Activated naive CD4-positive, alpha-beta T cell (primary cell): ENCODE data around the gene EIF2B4.
"Not testable (repeated sequence)": the region's sequence is repeated elsewhere in the genome, so short reads cannot be mapped to it uniquely, and the experiment has no call there.

Source experiments
- DNase-seq, 4 experiments: peaks; one replicate each; lab custom pipeline; 2025; lab: John Stamatoyannopoulos, UW

EIF2B4 gene

DNA sequence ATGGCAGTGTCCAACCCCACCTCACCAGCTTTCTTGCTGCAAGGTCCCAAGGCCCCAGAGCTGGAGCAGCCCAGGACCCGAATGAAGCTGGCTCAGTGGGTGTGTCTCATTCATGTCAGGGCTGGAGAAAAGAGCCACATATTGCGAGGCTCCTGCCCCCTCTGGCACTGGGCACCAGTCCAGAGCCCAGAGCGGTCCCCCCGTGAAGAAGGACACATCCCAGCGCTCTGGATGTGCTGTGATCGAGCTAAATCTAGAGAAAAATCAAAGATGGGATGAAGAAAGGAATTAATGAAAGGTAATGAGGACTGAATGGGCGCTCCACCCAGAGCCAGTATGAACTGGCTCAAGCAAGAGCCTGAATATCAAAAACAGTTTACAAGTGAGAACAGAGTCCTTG, 34.0 kb downstream of the EIF2B4 start:
- no peak for DNase-seq

DNA sequence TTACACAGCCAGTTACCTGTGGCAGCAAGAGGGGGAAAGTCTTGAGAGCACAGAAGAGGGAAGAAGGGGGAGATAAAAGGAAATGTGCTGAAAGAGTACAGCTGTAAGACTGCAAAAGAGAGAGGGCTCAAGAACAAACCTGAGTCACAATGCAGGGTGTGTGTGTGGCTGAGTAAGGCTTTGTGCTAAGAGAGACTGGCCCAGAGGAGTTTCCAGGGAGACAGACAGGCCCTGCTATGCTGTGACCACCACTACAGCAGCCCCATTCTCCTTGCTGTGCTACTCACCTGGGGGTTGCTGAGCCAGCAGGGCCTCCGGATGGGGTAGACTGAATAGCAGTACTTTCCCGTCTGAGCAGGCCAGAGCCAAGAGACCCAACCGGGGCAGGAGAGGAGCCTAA, 34.8 kb downstream of the EIF2B4 start:
- no peak for DNase-seq

DNA sequence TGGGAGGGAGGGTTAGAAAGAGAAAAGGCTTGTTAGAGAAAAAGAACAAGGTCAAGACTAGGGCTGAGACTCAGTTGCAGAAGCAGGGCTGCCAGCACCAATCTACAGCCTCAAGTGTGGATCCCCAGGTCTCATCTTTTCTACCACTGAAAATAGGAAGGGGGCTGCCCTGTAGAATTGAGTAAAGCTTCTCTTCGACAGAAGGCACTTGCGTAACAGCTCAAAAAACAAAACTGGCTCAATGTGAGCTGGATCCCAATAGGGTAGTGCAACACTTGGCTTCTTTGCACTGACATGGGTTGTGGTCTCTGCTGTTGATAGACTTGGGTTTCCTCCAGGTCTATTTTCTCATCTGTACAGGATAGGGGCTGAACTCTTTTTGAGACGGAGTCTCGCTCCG, 45.4 kb downstream of the EIF2B4 start:
- DNase-seq, result no peak

DNA sequence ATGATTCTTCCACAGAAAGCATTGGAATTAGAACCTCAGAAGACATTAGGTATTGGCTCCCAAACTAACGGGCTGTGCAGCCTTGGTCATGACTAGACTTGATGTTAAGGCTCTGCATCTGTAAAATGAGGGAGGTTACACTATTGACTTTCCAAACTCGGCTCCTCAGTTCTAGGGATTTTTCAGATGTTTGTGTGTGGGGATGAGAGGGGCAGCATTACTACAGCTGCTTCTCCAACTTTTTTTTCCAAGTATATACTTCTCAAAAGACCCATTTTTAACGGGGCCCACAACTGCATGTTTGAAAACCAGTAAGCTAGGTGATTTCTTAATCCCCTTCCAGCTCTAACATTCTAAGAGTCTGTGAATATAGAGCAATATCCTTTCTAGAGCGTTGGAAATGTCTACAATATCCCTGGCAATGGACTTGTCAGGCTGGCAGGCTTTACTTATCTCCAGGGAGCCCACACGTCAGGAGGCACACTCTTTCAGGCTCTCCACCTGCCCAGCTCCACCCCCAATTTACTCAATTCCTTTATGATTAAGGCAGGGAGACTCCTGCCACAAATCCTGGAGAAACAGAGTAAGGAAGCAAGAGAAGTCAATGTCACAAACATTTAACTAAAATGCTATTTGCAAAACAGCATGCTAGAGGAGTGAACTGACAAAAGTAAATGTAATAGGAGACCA, 46.4 kb downstream of the EIF2B4 start:
- DNase-seq, result no peak

DNA sequence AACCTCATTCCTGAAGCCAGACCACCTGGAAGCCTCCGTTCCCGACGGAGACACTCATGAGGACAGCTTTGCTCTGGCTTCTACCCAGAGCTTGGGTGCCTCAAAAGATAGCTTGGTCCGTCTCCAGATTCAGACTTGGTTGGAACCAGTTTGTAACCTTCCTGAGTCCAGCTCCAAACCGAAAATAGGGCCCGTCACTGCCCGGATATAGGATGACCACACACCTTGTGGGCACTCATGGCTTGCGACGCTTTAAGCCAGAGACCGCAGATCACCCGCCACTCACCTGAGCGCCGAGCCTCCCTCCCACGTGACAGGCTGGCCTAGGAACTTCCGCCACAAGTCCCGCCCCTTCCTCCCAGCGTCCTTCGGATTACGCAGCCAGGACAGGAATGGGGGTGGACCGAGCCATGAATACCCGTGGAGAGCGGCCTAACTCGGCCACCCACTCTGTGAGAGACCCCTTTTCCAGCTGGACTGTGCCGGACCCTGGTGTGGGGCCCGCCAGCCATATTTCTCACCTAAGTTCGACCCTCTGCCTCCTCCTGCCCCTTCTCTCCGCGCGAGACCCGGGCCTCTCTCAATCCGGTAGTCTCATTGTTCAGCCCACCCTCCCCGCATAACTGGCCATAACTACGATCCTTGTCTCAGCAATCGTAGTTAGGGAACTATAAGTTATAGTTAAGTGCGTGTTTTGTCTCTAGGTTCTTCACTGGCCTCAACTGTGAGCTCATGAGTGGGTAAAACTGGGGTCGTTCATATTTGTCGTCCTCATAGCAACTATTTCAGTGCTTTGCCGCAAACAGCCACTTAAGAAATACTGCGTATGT, 47.2 kb downstream of the EIF2B4 start, which contains the start of gene MPV17:
Gene MPV17, minus strand, starts transcription at position 332 of the 830 bp plus-strand sequence. CDS start 580 bp downstream, outside the sequence.
- peak; percentile 40 to 79 (median 70) for DNase-seq

DNA sequence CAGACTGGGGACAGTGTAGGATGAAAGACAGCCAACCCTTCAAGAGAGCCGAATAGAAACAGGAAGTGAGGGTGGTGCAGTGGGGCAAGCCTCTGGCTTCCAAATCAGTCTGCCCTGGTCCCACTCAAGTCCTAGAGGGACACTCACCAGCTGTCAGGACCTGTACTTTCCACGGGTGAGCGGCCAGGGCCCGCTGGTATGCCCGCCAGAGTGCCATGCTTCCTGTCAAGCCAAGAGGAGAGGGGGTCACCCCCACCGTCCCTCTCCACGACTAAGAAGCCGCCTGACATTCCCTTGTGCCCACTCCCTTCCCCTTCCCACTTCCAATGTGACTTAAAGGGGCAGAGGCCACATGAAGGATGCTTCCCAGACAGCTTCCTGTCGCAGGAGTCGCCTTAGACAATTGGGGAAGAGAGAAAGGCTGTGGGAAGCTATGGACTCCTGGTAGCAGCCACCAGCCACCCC, 47.8 kb downstream of the EIF2B4 start:
- no peak for DNase-seq

DNA sequence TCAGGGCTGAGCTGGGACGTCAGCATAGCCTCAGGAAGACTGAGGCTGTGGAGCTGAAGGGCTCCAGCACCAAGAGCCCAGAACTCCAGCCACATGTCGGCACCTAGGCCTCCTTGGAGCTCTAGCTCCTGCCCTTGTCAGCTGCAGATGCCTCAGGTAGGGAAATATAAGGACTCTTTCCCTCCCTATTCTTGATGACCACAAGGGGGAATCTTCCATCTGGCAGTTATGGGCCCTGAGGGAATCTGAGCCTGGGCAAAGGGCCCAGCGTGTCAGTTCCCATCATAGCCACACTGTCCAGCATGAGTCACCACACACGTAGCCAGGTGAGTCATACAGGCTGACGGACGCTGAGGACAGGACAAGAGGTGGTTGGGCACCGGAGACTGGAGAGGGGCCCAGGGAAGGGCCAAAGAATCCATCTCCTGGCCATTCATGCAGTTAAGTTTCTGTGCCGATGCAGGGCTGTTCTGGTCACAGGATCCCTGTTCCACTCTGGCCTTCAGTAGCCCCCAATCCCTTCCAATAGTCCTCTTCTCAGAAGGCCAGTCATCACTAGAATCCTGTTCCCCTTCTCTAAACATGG, 49.1 kb downstream of the EIF2B4 start:
- no peak for DNase-seq

DNA sequence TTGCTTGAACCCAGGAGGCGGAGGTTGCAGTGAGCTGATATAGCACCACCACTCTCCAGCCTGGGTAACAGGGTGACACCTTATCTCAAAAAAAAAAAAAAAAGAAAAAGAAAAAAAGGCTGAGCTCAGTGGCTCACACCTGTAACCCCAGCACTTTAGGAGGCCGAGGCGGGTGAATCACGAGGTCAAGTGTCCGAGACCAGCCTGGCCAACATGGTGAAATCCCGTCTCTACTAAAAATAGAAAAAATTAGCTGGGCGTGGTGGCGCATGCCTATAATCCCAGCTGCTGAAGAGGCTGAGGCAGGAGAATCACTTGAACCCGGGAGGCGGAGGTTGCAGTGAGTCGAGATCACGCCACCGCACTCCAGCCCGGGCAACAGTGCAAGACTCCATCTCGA, 50.3 kb downstream of the EIF2B4 start:
- not testable (repeated sequence) for DNase-seq

DNA sequence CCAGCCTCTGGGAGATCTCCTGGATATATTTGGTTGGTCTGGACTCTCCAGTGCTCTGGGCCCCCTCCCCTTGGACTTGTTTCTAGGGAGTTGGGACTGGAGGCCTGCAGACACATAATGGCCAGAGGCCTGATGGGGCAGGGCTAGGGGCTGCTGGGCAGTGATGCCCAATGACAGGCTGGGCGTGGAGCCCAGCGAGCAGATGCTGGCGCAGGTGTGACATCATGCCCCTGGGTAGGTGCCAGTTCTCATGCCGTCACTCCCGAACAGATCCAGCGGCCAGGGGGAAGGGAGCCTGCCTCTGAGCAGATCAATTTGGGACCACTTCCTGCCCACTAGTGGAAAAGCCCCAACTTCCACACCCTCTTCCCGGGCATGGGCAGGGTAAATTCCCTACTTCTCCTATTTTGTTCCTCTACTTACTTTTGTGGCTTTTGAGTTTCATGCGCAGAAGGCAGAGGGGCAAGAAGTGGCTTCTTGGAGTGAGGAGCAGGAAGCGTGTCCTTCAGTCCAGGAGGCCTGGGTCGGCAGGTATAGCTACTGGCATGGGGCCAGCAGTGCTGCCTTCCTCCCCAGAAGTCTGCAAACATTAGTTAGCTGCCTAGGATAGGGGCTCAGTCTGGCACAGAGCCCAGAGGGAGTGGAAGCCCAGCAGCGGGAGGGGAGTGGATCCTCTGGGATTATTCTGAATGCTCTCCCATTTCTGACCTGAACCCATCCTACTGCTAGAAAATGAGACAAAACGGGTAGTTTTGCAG, 53.3 kb downstream of the EIF2B4 start:
- DNase-seq, result no peak

DNA sequence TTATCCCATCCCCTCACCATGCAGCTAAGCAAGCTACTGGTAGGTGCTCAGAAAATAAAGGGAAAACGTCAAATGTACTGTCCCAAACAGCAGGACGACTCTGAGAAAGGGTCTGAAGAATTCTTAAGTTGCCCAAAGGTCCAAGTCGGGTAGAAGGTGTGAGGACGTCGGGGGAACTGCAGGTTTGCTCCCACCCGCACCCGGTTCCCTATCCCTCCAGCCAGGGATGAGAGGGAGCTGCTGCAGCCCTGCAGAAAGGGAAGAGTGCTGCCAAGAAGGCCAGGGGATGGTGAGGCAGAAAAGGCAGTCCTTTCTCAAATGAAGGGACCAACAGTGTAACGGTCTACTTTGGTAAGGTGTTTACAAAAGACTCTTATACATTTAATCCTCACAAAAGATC, 55.0 kb downstream of the EIF2B4 start:
- DNase-seq, result no peak

DNA sequence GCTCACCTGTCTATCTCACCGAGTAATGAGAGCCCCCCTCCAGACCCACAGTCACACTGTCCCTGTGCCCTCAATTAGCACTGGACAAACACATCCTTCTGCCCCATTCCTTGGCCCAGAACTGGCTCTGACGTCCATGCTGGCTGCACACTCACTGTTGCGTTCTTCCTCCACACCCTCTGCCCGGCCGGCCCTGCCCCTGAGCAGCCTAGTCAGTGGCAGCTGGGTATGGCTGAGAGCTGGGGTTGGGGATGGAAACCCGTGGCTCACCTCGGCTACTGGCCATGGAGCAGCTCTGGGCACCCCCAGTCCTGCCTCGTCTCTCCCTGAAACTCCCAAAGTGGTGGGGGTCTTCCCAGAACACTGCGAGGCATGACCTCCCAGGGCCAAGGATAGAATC, 55.4 kb downstream of the EIF2B4 start:
- DNase-seq, result no peak
